IMR-90 (cell line): ENCODE results near the gene PLXNA4. TPM values are rescaled to one million over a fixed set of nuclear protein-coding genes. Genes with fewer than 3 reads are reported as not detected.

Experiments used
- ATAC-seq: fragments of 200-7000 bp; cut with Tn5 transposase; 2 replicates; pipeline ENCODE4 v1.9.1; 2020; ENCODE audit warnings: low read depth, mild to moderate bottlenecking, moderate library complexity
- BruUV-seq: library from RNA; stranded (reverse); fragments of 400-500 nt; replicated peaks from 2 replicates; lab custom pipeline; 2021; lab: Mats Ljungman, UMichigan
- CTCF ChIA-PET: fragments of 300-600 bp; formaldehyde crosslinking; extraction: SDS; loops from one replicate; lab custom pipeline; 2021; ENCODE audit warnings: antibody characterized with exemption; lab: Yijun Ruan, JAX
- POLR2A ChIA-PET: fragments of 300-600 bp; sonication (Branson Sonifier 250); formaldehyde crosslinking; loops from one replicate; lab custom pipeline; 2022; ENCODE audit warnings: antibody characterized with exemption; ENCODE audit not compliant: unreplicated experiment; lab: Charles Lee
- DNase-seq: peaks from one replicate; pipeline ENCODE4 v3.0.0; 2013
- H2AFZ ChIP-seq: replicated peaks from 2 replicates; pipeline ENCODE3; 2013; ENCODE audit warnings: low read length, mild to moderate bottlenecking; ENCODE audit not compliant: poor library complexity
- H2AK5ac ChIP-seq: 2 replicates; pipeline ENCODE4 v1.6.1; 2013; ENCODE audit warnings: low read depth, low read length, inconsistent platforms
- H2AK9ac ChIP-seq: replicated peaks from 2 replicates; pipeline ENCODE3; 2013; ENCODE audit warnings: mild to moderate bottlenecking, low read depth, low read length, moderate library complexity; ENCODE audit not compliant: poor library complexity
- H2BK120ac ChIP-seq: 2 replicates; pipeline ENCODE4 v1.6.1; 2013; ENCODE audit warnings: low read depth, low read length, inconsistent platforms
- H2BK15ac ChIP-seq: 3 replicates; pipeline ENCODE4 v1.6.1; 2013; ENCODE audit warnings: low read depth, low read length, inconsistent platforms
- H2BK20ac ChIP-seq: 2 replicates; pipeline ENCODE4 v1.6.1; 2013; ENCODE audit warnings: low read depth, mild to moderate bottlenecking, inconsistent platforms, low read length, moderate library complexity
- H2BK5ac ChIP-seq: 2 replicates; pipeline ENCODE4 v1.6.1; 2013; ENCODE audit warnings: mild to moderate bottlenecking, low read depth, low read length, inconsistent platforms; ENCODE audit not compliant: poor library complexity, severe bottlenecking
- H3K14ac ChIP-seq: replicated peaks from 2 replicates; pipeline ENCODE4 v1.6.1; 2013; ENCODE audit warnings: low read depth, low read length, inconsistent platforms
- H3K18ac ChIP-seq: 2 replicates; pipeline ENCODE4 v1.6.1; 2013; ENCODE audit warnings: low read depth, low read length, control low read depth
- H3K23ac ChIP-seq: 2 replicates; pipeline ENCODE4 v1.6.1; 2013; ENCODE audit warnings: low read depth, low read length, inconsistent platforms
- H3K27ac ChIP-seq: 2 replicates; pipeline ENCODE4 v1.5.1; 2013; ENCODE audit warnings: mild to moderate bottlenecking, control low read depth, low read length; ENCODE audit not compliant: insufficient read depth
- H3K27me3 ChIP-seq: 2 replicates; pipeline ENCODE4 v1.6.1; 2013; ENCODE audit warnings: low read length; ENCODE audit not compliant: control insufficient read depth, insufficient read depth
- H3K36me3 ChIP-seq: 2 replicates; pipeline ENCODE4 v1.6.1; 2013; ENCODE audit warnings: low read length, mixed read lengths; ENCODE audit not compliant: control insufficient read depth, insufficient read depth
- H3K4ac ChIP-seq: 2 replicates; pipeline ENCODE4 v1.6.1; 2013; ENCODE audit warnings: low read depth, low read length, inconsistent platforms
- H3K4me1 ChIP-seq: 2 replicates; pipeline ENCODE4 v1.6.1; 2013; ENCODE audit warnings: low read length, mixed read lengths; ENCODE audit not compliant: control insufficient read depth, insufficient read depth
- H3K4me2 ChIP-seq: 2 replicates; pipeline ENCODE4 v1.6.1; 2013; ENCODE audit warnings: low read depth, mild to moderate bottlenecking, control low read depth, low read length, moderate library complexity
- H3K4me3 ChIP-seq: 2 replicates; pipeline ENCODE4 v1.5.1; 2013; ENCODE audit warnings: low read depth, mild to moderate bottlenecking, control low read depth, low read length, moderate library complexity; ENCODE audit not compliant: insufficient read depth
- H3K56ac ChIP-seq: 2 replicates; pipeline ENCODE4 v1.6.1; 2013; ENCODE audit warnings: low read length, inconsistent platforms; ENCODE audit not compliant: insufficient read depth; ENCODE audit errors: extremely low read depth
- H3K79me1 ChIP-seq, 2 experiments: 2 replicates each; pipeline ENCODE4 v1.6.1; 2013; ENCODE audit warnings: low read length in 2 of 2, inconsistent platforms in 1 of 2, low read depth in 1 of 2
- H3K9ac ChIP-seq: 2 replicates; pipeline ENCODE4 v1.6.1; 2013; ENCODE audit warnings: low read depth, low read length, control low read depth
- H3K9me1 ChIP-seq: 2 replicates; pipeline ENCODE4 v1.6.1; 2013; ENCODE audit warnings: low read length, inconsistent platforms; ENCODE audit not compliant: insufficient read depth
- H3K9me3 ChIP-seq: 2 replicates; pipeline ENCODE4 v1.6.1; 2013; ENCODE audit warnings: low read length; ENCODE audit not compliant: control insufficient read depth, insufficient read depth
- H4K20me1 ChIP-seq: 2 replicates; pipeline ENCODE4 v1.6.1; 2013; ENCODE audit warnings: low read length, inconsistent platforms; ENCODE audit not compliant: insufficient read depth
- H4K5ac ChIP-seq: 2 replicates; pipeline ENCODE4 v1.6.1; 2013; ENCODE audit warnings: mild to moderate bottlenecking, low read depth, low read length, control low read depth
- H4K8ac ChIP-seq, 2 experiments: 2 replicates each; pipeline ENCODE4 v1.6.1; 2013; ENCODE audit warnings: low read depth in 2 of 2, low read length in 2 of 2, control low read depth in 1 of 2, inconsistent platforms in 1 of 2
- H4K91ac ChIP-seq: 2 replicates; pipeline ENCODE4 v1.6.1; 2013; ENCODE audit warnings: low read depth, low read length, inconsistent platforms; ENCODE audit not compliant: insufficient read depth
- ELK1 ChIP-seq: fragments of 150-350 bp; IDR thresholded peaks from 2 replicates; pipeline ENCODE4 v1.6.1; 2016; ENCODE audit warnings: low read depth, mild to moderate bottlenecking, low read length, moderate library complexity, borderline replicate concordance
- NFE2L2 ChIP-seq: fragments of 150-350 bp; IDR thresholded peaks from 2 replicates; pipeline ENCODE4 v1.6.1; 2016; ENCODE audit warnings: low read depth, mild to moderate bottlenecking, low read length
- WGBS, 2 experiments: methylation state at CpG; one replicate each; pipeline versions ENCODE4 v1.1.5 to v1.1.7; 2013; ENCODE audit warnings: missing lambda C conversion rate in 2 of 2; ENCODE audit not compliant: insufficient read length in 1 of 2; ENCODE audit errors: extremely low coverage in 2 of 2; 5-methylcytosine and 5-hydroxymethylcytosine counted together
- dilution Hi-C: fragments of 300-500 bp; cut with HindIII; formaldehyde crosslinking; loops from one replicate; pipeline ENCODE4 v1.14.3; 2018; ENCODE audit warnings: low sequenced_read_pairs; ENCODE audit not compliant: unreplicated experiment
- in situ Hi-C: fragments of 300-500 bp; cut with MboI; formaldehyde crosslinking; loops from 3 replicates; pipeline ENCODE4 v1.14.3; 2019; ENCODE audit warnings: low sequenced_read_pairs, inconsistent platforms, mixed read lengths
- intact Hi-C: fragments of 100-400 bp; cut with micrococcal nuclease; formaldehyde crosslinking; loops from 2 replicates; pipeline ENCODE4 v1.10.0; 2022
- polyA plus RNA-seq, 3 experiments: library from polyadenylated mRNA; depleted of rRNA; stranded (reverse); fragments of >200 nt; gene quantifications; 2 replicates each; pipeline ENCODE4 v1.2.3, GENCODE V29; 2012; ENCODE audit warnings: low replicate concordance in 1 of 3
- total RNA-seq: library from RNA; depleted of rRNA; stranded (reverse); fragments of >200 nt; gene quantifications from 2 replicates; pipeline ENCODE4 v1.2.3, GENCODE V29; 2012

Gene PLXNA4
- total and polyA plus RNA-seq, 2 of the 4 experiments (the other 2 are of a cell fraction) = under 0.01 TPM

- no TSS peak for BruUV-seq
- Histone ChIP-seq H2BK5ac (no peak overlapping the region), H2BK15ac (no peak overlapping the region), H2AFZ (no peak overlapping the region), H3K4me2 (no peak overlapping the region), H3K9ac (no peak overlapping the region), H4K91ac (no peak overlapping the region), H3K18ac (no peak overlapping the region), H3K4ac (no peak overlapping the region), H3K4me1 (no peaks in the 10 kb centered on the region), H3K9me1 (no peaks in the 10 kb centered on the region), H2BK20ac (no peak overlapping the region), H3K23ac (no peak overlapping the region), H3K27ac (no peak overlapping the region), H3K9me3 (no peaks in the 10 kb centered on the region), H2AK5ac (no peak overlapping the region), H2BK120ac (no peak overlapping the region), H3K27me3 (no peaks in the 10 kb centered on the region), H3K4me3 (no peak overlapping the region), H3K56ac (no peak overlapping the region), H3K14ac (no peak overlapping the region), H4K20me1 (no peaks in the 10 kb centered on the region), H3K79me1 (no peaks in the 10 kb centered on the region), H4K8ac (no peak overlapping the region), H2AK9ac (no peak overlapping the region), H3K36me3 (no peaks in the 10 kb centered on the region), H4K5ac (no peak overlapping the region)
- WGBS, 2 experiments = no CpG with 5 or more reads among the region's 3 CpGs
- TF ChIP-seq ELK1 (no peak), NFE2L2 (0 out of 2 replicates have a peak, but pooled peaks have one; percentile 41)
- ChIA-PET CTCF (interaction anchor here (0.5 kb wide), 1 partner anchor 1675 kb away, joined by 5 read pairs; no protein-coding TSS in a partner anchor), POLR2A (no interaction called here)
- peak; percentile 28 for DNase-seq
- in situ Hi-C loops (no loop called here), dilution Hi-C loops (no loop called here), intact Hi-C loops (no loop called here)
- ATAC-seq = peak; percentile 27; the same call in 1 of the 2 replicates
Measured at GRCh38 chr7:132117181-132117580, 459.1 kb downstream of the PLXNA4 start.
